NCI-H187 treated with DMSO at 0.1 percent for 48 hours (cell line): Measurements from ENCODE around the gene MTX1.

ENCODE experiments used
- DNase-seq: peaks from one replicate; lab custom pipeline; 2025; lab: John Stamatoyannopoulos, UW

Gene MTX1

DNA sequence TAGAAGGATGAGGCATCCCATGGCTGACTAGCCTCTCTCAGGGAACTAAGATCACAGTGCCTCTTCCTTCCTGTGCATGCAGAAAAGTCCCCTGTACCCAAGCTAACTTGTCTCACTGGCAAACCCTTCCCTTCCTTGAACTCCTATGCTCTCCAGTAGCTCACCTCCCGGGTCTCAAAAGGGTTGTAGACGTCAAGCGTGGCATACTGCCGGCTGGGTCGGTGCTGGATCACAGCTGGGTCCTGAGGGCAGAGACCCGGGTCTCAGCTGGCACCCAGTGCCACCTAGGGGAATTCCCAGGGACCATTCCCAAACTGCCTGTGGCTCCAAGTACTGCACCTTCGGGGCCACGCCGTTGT is 53.0 kb downstream of the MTX1 start:
- no peak for DNase-seq

DNA sequence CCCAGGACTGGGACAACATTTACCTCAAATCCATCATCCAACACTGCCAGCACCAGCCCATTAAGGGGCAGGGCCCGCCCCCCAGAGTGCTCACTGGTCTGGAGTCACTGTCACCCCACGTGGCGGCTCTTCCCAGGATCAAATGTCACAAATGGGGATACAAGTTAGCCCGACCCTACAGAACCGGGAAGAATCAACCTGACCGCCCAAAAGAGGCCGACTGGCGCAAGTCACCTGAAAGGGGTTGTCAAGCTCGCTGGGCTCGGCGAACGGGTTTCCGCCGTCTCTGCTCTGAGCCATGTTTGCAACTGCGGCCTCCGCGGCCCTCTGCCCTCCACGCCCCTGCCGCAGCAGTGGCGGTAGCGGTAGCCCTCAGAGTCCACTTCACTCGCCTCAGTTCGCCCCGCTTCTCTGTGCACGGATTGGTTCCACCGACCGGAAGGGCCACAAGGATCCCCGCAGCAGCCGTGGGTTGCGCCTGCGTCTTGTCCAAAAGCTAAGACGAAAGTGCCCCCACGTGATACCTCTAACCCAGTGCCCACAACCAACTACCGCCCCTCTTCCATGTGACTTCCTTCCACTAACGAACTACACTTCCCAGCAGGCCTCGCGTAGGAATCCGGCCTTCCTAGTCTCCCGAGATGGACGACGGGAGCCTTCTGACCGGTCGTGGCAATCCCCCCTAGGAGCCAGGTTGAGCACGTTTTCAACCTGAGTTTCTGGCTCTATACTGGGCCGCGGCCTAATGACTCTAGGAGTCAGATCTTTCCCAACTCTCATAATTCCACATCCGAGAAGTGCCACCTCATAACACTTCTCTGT is 53.6 kb downstream of the MTX1 start, which contains the start of gene SCAMP3:
TSS of gene SCAMP3 (minus strand) at position 509 of the 822 bp plus-strand sequence. CDS start at position 300, 209 bp downstream.
- peak; percentile 99 for DNase-seq

DNA sequence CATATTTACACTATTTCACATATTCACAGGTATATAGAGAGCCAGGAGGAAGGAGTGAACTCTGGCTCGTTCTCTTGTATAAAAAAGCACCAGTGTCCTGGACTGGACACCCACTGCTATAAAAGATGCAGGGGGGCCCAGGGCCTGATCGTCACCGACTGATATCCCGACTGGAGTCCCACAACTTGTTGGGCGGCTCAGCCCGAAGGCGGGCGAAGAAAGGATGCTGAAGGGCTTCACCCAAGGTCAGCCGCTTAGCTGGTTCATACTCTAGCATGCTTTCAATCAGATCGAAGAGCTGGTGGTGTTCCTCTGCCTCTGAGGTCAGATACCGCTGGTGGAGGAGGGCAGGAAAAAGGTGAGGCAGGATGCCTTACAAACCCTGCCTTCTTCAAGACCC is 54.6 kb downstream of the MTX1 start:
- no peak for DNase-seq
